GM21360 (cell line): ENCODE results near the gene NBPF9.
"Not testable (repeated sequence)": the region's sequence is repeated elsewhere in the genome, so short reads cannot be mapped to it uniquely, and the experiment has no call there.

Experiments used
- ATAC-seq: cut with Tn5 transposase; IDR thresholded peaks from one replicate; pipeline ENCODE4 v1.9.1; 2021; ENCODE audit warnings: mild to moderate bottlenecking, moderate library complexity; ENCODE audit not compliant: unreplicated experiment

Gene NBPF9

DNA sequence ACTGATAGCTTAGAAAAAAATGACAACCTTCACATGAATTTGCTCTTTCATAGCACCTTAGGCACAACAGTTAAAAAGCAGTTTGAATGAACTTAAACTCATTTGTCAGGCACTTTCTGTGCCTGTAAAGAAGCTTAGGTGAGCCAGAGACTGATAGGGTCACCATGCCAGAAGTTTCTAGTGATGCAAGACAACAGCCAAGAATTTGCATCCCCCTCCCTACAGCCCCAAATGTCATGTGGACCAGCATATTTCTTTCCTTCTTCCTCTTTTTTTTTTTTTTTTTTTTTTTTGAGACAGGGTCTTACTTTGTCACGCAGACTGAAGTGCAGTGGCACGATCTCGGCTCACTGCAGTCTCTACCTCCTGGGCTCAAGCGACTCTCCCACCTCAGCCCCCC, 89.8 kb downstream of the NBPF9 start:
- not testable (repeated sequence) for ATAC-seq

DNA sequence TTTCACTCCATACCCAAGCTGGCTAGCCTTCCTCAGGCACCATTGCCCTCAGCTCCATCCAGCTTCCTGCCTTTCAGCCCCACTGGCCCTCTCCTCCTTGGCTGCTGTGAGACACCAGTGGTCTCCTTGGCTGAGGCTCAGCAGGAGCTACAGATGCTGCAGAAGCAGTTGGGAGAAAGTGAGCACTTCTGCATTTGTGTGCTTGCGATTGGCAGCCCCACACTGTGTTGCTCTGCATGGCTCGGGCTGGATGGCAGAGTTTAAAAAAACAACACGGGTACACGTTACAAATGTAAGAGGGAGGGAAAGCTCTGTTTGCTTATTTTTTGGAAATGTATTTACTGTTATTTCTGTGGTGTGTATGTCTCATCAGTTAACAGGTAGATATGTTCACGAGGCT, 90.8 kb downstream of the NBPF9 start:
- not testable (repeated sequence) for ATAC-seq

DNA sequence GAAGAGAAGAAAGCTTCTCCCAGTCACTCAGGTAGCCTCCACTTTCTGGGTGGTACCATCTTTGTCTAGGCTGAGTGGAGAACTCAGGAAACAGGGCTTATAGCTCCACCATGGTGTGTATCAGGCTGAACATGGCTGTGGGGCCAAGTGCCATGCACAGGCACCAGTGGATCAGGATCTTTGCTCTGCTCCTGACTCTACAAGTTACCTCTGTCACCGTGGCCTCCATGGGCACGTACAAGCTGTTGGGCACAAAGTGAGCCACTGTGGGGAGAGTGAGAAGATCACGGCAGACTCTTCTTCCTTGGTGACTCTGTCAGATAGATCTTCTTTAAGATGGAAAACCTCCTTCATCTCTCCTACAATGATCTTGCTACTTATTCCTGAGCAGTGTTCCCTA, 93.6 kb downstream of the NBPF9 start:
- ATAC-seq: not testable (repeated sequence)

DNA sequence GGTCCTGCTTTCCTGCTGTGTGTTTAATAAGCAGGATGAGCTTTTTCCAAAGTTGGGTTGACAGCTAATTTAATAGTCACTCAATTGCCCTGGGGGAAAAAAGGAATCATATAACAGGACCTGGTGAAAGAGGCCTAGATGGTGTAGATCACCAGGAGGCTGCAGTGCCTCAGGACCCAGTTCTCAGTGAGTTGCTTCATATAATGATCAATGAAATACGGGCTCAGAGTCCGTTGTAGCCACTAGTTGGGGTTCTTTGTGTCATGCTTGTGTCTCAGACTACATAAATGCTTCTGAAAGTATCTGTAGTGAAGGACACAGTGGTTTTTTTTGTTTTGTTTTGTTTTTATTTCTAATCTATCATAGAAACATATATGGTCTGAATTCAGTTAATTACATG, 94.6 kb downstream of the NBPF9 start:
- ATAC-seq: not testable (repeated sequence)

DNA sequence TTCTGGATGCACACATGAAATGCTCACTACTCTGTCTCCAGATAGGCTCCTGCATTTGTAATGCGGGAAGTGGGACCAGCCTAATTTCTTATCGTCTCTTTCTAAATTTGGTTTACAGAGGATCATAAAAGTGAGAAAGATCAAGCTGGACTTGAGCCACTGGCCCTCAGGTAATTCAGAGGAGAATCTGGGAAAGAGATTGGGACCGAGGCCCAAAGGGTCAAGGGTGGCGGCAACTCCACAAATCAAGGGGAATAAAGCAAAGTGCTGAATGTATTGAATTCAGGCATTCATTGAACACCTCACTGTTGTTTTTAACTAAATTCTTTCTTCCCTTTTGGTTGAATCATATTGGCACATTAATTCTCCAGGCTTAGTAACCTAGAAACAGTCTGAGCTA, 95.0 kb downstream of the NBPF9 start:
- ATAC-seq: not testable (repeated sequence)
